Measurements from ENCODE around the gene ITGB5. TPM values are rescaled to one million over a fixed set of nuclear protein-coding genes. Genes with fewer than 3 reads are reported as not detected.

Gene ITGB5
- total RNA-seq, 1 donor from 2014 or later = not detected

GRCh38 chr3:124833710-124834332 is 53.3 kb downstream of the ITGB5 start:
- no peaks in the 10 kb centered on the region for H3K36me3 Mint-ChIP-seq (ENCODE audit: low read depth)
- H3K27ac Mint-ChIP-seq = no peak overlapping the region
- POLR2A ChIA-PET = no interaction called here
- no peak for TF ChIP-seq CTCF (IDR thresholded peaks at IDR 0.05)
- ATAC-seq (ENCODE audit: low read depth) (no peak), DNase-seq (no peak)
- H3K27me3 Mint-ChIP-seq = peaks cover 35% of the 10 kb centered on the region
- H3K4me1 Mint-ChIP-seq = peaks cover 16% of the 10 kb centered on the region
- no peak overlapping the region for H3K4me3 Mint-ChIP-seq
- intact Hi-C loops (cut with micrococcal nuclease) = no loop called here
- CTCF ChIA-PET = no interaction called here
- H3K9me3 Mint-ChIP-seq = no peaks in the 10 kb centered on the region

- Mint-ChIP-seq H3K27me3 (peaks cover 41% of the 10 kb centered on the region), H3K27ac (no peak overlapping the region), H3K9me3 (no peaks in the 10 kb centered on the region), H3K4me1 (peaks cover 16% of the 10 kb centered on the region), H3K4me3 (no peak overlapping the region), H3K36me3 (ENCODE audit: low read depth) (no peaks in the 10 kb centered on the region)
- CTCF ChIA-PET = no interaction called here
- no peak for DNase-seq
- TF ChIP-seq CTCF (IDR thresholded peaks at IDR 0.05) = no peak
- POLR2A ChIA-PET = no interaction called here
- intact Hi-C loops (cut with micrococcal nuclease) = no loop called here
- ATAC-seq (ENCODE audit: low read depth) = no peak
Observed at GRCh38 chr3:124832782-124833709, 54.1 kb downstream of the ITGB5 start.

DNA sequence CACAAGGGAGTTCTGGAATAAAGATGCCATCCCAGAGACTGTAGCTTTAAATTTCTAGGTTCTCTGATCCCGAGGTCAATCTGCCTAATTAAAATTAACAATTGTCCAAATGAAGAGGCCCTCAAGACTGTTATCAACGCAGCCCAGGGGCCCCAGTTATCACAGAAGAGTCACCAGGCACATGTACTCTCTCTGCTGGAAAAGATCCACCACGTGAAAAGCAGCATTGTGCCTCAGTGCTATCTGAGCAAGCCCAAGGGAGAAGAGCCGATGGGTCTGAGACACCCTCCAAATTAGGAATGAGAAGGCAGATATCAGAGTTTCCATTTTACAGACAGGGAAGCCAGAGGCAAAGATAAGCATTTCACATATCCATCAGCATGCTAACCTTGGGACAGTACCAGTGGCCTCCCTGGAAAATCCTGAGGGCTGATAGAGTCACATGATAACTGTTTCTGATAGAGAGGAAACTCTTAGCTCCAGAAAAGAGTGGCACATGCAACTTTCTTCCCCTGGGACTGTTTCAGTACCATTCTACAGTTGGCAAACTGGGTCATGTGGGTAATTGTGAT is 55.5 kb downstream of the ITGB5 start:
- intact Hi-C loops (cut with micrococcal nuclease) = no loop called here
- H3K27me3 Mint-ChIP-seq = peaks cover 41% of the 10 kb centered on the region
- H3K4me1 Mint-ChIP-seq = peaks cover 16% of the 10 kb centered on the region
- no peak for DNase-seq
- H3K36me3 Mint-ChIP-seq (ENCODE audit: low read depth) = no peaks in the 10 kb centered on the region
- no peak overlapping the region for H3K4me3 Mint-ChIP-seq
- H3K9me3 Mint-ChIP-seq = no peaks in the 10 kb centered on the region
- ChIA-PET POLR2A (no interaction called here), CTCF (no interaction called here)
- H3K27ac Mint-ChIP-seq = no peak overlapping the region
- no peak for ATAC-seq (ENCODE audit: low read depth)
- TF ChIP-seq CTCF (IDR thresholded peaks at IDR 0.05) = no peak

DNA sequence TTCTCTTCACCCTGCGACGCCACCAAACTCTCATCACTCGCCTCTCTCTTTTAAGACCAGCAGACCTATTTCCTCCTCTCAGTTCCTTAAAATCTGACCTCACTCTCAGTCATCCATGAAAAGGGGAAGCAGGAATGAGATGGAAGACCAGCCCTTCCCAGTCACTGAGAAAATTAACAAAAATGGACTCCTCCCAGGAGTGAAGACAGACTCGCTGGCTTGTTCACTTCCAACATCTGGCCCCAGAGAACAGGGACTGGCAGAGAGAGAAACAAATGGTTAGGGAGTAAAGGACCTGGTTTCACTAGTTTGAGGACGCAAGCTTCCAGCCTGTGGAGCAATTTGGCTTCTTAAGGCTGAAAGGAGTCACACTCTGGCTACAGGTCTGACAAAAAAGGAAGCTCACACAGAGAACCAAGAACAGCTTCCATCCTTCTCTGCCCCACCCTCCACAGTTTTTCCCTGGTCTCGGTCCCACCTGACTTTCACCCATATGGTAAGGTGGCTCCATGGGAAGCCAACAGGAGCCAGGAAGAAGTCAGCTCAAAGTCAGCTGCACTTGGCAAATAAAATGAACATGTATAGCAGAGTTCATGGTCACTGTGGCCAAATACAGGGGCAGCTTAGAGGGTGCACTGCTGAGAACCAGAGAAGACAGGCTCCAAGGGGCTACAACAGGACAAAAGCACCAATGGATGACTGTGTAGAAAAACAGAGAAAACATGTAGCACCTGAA is 57.2 kb downstream of the ITGB5 start:
- ChIA-PET POLR2A (no interaction called here), CTCF (no interaction called here)
- Mint-ChIP-seq H3K9me3 (no peaks in the 10 kb centered on the region), H3K36me3 (ENCODE audit: low read depth) (no peaks in the 10 kb centered on the region), H3K27ac (no peak overlapping the region), H3K27me3 (peaks cover 31% of the 10 kb centered on the region), H3K4me1 (peaks cover 10% of the 10 kb centered on the region), H3K4me3 (no peak overlapping the region)
- intact Hi-C loops (cut with micrococcal nuclease) = no loop called here
- DNase-seq (no peak), ATAC-seq (ENCODE audit: low read depth) (no peak)
- TF ChIP-seq CTCF (IDR thresholded peaks at IDR 0.05) = no peak
